Upper lobe of right lung (tissue), 1 donor: ENCODE results near the gene CIAO2A. TPM values are rescaled to one million over a fixed set of nuclear protein-coding genes. Genes with fewer than 3 reads are reported as not detected.
"Not testable (repeated sequence)": the region's sequence is repeated elsewhere in the genome, so short reads cannot be mapped to it uniquely, and the experiment has no call there.

Experiments used
- ATAC-seq: fragments of 200-7000 bp; cut with Tn5 transposase; one replicate; pipeline ENCODE4 v1.9.1; 2020; ENCODE audit warnings: mild to moderate bottlenecking, moderate library complexity
- DNase-seq: peaks from one replicate; pipeline ENCODE4 v3.0.0-alpha.2; 2020
- H3K27ac ChIP-seq: fragments of 200-600 bp; one replicate; pipeline ENCODE4 v1.8.0; 2022
- H3K27me3 ChIP-seq: fragments of 200-600 bp; one replicate; pipeline ENCODE4 v1.8.0; 2022; ENCODE audit warnings: mild to moderate bottlenecking
- H3K36me3 ChIP-seq: fragments of 200-600 bp; one replicate; pipeline ENCODE4 v1.8.0; 2022
- H3K4me1 ChIP-seq: fragments of 200-600 bp; one replicate; pipeline ENCODE4 v1.8.0; 2022
- H3K4me3 ChIP-seq: fragments of 200-600 bp; one replicate; pipeline ENCODE4 v1.8.0; 2022; ENCODE audit warnings: mild to moderate bottlenecking
- H3K9me3 ChIP-seq: fragments of 200-600 bp; one replicate; pipeline ENCODE4 v1.8.0; 2022
- intact Hi-C: fragments of 100-400 bp; cut with DNase I; formaldehyde crosslinking; loops from one replicate; pipeline ENCODE4 v1.11.0; 2022
- total RNA-seq: library from RNA; stranded (reverse); fragmentation: NEBNext Ultra II Directional; extraction: Animal tissue kit (Norgen Biotek cat#: 25700); gene quantifications from one replicate; pipeline ENCODE4 v1.2.1, GENCODE V29; 2021
- TF ChIP-seq, protein P1 (sequence below): fragments of 200-600 bp; IDR thresholded peaks from one replicate; pipeline ENCODE4 v1.8.0; 2022; ENCODE audit warnings: antibody characterized with exemption
- donor health status: DM: no; HTN: yes; CAD: no; lungs with severe emphysema.

The CIAO2A gene
- total RNA-seq, 1 donor from 2014 or later: 54.9 TPM

DNA sequence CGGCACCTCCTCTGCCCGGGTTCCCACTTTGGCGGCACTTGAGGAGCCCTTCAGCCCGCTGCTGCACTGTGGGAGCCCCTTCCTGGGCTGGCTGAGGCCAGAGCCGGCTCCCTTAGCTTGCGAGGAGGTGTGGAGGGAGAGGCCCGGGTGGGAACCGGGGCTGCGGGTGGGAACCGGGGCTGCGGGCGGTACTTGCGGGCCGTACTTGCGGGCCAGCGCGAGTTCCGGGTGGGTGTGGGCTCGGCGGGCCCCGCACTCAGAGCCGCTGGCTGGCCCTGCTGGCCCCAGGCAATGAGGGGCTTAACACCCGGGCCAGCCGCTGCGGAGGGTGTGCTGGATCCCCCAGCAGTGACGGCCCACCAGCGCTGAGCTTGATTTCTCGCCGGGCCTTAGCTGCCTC lies 32.9 kb downstream of the CIAO2A start:
- Histone ChIP-seq H3K4me3 (no peak overlapping the region), H3K27ac (no peak overlapping the region), H3K36me3 (no peaks in the 10 kb centered on the region), H3K9me3 (no peaks in the 10 kb centered on the region), H3K4me1 (no peaks in the 10 kb centered on the region), H3K27me3 (no peaks in the 10 kb centered on the region)
- intact Hi-C loops: no loop called here
- no peak for DNase-seq
- ATAC-seq: no peak
- TF ChIP-seq, protein P1, sequence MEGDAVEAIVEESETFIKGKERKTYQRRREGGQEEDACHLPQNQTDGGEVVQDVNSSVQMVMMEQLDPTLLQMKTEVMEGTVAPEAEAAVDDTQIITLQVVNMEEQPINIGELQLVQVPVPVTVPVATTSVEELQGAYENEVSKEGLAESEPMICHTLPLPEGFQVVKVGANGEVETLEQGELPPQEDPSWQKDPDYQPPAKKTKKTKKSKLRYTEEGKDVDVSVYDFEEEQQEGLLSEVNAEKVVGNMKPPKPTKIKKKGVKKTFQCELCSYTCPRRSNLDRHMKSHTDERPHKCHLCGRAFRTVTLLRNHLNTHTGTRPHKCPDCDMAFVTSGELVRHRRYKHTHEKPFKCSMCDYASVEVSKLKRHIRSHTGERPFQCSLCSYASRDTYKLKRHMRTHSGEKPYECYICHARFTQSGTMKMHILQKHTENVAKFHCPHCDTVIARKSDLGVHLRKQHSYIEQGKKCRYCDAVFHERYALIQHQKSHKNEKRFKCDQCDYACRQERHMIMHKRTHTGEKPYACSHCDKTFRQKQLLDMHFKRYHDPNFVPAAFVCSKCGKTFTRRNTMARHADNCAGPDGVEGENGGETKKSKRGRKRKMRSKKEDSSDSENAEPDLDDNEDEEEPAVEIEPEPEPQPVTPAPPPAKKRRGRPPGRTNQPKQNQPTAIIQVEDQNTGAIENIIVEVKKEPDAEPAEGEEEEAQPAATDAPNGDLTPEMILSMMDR: no peak

DNA sequence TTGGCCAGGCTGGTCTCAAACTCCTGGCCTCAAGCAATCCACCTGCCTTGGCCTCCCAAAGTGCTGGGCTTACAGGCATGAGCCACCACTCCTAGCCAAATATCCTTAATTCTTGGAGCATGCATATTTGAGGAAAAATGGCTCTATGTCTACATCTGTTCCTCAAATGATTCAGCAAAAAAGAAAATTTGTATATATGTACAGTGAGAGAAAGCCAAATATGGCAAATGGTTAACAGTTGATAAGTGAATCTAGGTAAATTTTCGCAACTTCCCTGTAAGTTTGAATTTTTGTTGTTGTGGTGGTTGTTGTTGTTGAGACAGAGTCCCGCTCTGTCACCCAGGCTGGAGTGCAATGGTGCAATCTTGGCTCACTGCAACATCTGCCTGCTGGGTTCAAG lies 34.5 kb downstream of the CIAO2A start:
- intact Hi-C loops, H3K27me3 ChIP-seq, H3K4me1 ChIP-seq, DNase-seq, H3K9me3 ChIP-seq, H3K36me3 ChIP-seq, ATAC-seq, H3K4me3 ChIP-seq, H3K27ac ChIP-seq: not testable (repeated sequence)

DNA sequence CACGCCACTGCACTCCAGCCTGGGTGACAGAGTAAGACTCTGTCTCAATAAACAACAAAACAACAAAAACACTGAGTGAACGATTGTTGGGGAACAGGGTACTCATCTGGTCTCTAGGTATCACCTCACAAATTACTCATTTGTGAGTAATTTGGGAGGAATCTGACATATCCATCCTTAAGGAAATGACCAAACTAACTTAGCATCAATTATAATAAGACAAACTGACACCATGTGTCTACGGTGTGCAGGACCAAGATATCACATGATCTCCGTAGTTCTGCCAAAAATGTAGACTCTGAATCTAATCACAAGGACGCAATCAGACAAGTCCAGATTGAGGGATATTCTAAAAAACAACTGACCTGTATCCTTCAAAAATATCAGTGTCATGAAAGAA lies 35.4 kb downstream of the CIAO2A start:
- DNase-seq: no peak
- no peak overlapping the region for H3K4me3 ChIP-seq
- no peaks in the 10 kb centered on the region for H3K9me3 ChIP-seq
- TF ChIP-seq, protein P1: no peak
- H3K4me1 ChIP-seq: no peaks in the 10 kb centered on the region
- H3K36me3 ChIP-seq: no peaks in the 10 kb centered on the region
- H3K27me3 ChIP-seq: no peaks in the 10 kb centered on the region
- ATAC-seq: no peak
- intact Hi-C loops: no loop called here
- no peak overlapping the region for H3K27ac ChIP-seq

DNA sequence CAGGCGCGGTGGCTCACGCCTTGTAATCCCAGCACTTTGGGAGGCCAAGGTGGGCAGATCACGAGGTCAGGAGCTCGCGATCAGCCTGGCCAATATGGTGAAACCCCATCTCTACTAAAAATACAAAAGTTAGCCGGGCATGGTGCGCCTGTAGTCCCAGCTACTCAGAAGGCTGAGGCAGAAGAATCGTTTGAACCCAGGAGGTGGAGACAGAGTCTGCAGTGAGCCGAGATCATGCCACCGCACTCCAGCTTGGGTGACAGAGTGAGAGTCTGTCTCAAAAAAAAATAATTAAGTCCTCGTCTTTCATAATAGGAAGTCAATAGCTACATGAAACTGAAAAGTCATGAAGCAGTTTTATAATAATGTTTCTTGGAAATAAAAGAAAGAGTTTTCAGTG lies 40.0 kb downstream of the CIAO2A start:
- H3K4me3 ChIP-seq, H3K36me3 ChIP-seq, H3K27me3 ChIP-seq, H3K4me1 ChIP-seq, intact Hi-C loops, H3K27ac ChIP-seq, ATAC-seq, DNase-seq, H3K9me3 ChIP-seq: not testable (repeated sequence)

DNA sequence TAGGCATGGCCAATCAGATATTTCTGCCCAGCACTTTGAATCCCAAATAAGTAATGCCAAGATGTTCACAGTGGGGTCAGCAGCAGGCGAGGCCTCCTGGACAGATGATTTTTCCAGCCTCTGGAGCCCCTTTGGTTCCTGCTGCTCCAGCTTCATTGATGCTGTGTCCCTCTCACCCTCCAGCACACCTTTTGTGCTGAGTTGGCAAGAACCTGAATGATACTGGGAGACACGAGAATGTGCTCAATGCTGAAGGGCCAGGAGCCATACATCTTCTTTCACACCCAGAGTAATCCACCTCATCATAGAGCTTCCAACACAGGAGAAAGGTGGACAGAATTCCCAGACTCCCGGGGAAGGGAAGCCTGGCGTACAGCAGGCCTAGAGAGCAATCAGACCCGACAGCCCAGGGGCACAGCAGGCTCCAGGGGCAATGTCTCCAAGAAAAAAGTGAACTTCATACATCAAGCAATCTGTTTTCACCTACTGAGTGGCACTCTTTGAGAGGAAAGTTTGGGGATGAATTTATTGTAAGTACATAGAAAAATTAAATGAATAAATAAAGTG lies 40.6 kb downstream of the CIAO2A start:
- no peak for ATAC-seq
- Histone ChIP-seq H3K36me3 (no peaks in the 10 kb centered on the region), H3K9me3 (no peaks in the 10 kb centered on the region), H3K4me1 (no peaks in the 10 kb centered on the region), H3K4me3 (no peak overlapping the region), H3K27ac (no peak overlapping the region), H3K27me3 (no peaks in the 10 kb centered on the region)
- TF ChIP-seq, protein P1: no peak
- DNase-seq: no peak
- intact Hi-C loops: no loop called here

DNA sequence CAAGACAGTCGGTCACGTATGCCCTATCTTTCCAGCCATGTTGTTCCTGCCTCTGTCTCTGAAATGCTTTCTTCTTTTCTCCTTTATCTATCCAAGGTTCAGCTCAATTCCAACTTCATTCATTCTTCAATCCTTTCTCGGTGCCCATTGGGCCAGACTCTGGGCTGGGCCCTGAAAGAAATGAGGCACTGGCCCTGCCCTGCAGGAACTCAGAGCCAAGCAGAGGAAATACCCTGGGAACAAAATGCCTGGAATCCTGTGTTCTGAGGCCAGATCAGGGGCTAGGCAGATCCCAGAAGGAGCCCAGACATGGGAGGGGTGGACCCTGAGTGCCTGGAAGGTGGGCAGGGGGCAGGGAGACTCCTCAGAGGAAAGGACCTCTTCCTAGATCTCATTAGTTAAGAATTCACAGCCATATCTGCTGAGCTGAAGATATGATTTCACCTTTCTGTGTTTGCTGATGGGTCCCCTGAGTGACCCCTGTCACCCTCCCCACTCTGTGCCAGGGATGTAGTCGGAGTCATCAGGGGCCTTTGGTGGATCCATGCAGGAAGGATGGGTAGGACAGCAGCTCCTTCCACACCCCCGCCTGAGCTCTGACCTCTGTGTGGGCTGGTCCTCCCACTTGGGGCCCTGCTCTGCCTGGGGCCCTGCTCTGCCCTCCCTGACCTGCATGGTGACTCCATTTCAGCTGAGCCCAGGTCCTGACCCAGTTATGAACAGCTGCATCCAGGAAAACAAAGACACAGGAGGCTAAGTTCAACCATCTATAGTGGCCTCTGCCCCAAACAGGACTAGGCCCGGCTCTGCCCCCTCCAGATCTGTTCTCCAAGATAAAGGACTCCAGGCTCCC lies 42.0 kb downstream of the CIAO2A start:
- no peak for DNase-seq
- TF ChIP-seq, protein P1: no peak
- Histone ChIP-seq H3K9me3 (no peaks in the 10 kb centered on the region), H3K27ac (no peak overlapping the region), H3K36me3 (no peaks in the 10 kb centered on the region), H3K4me1 (peaks cover 4% of the 10 kb centered on the region), H3K4me3 (no peak overlapping the region), H3K27me3 (no peaks in the 10 kb centered on the region)
- no peak for ATAC-seq
- intact Hi-C loops: no loop called here
